Astrocyte (in vitro differentiated cells and primary cell): ENCODE results near the gene CLNS1A.

Experiments used
- CTCF ChIP-seq: IDR thresholded peaks from 2 replicates; pipeline ENCODE4 v1.5.1; 2011; ENCODE audit warnings: low read depth, mild to moderate bottlenecking, inconsistent platforms, low read length, moderate library complexity; ENCODE audit not compliant: insufficient read depth
- EZH2 ChIP-seq: IDR thresholded peaks from 2 replicates; pipeline ENCODE4 v1.6.1; 2012; ENCODE audit warnings: mild to moderate bottlenecking, low read length, inconsistent platforms; ENCODE audit not compliant: insufficient read depth

- TF ChIP-seq CTCF, result no peak
- no peak for TF ChIP-seq EZH2
Observed at GRCh38 chr11:77668760-77669159, 31.2 kb upstream of the CLNS1A start.
